ENCODE data around the gene LYST. TPM values are rescaled to one million over a fixed set of nuclear protein-coding genes. Genes with fewer than 3 reads are reported as not detected.

The LYST gene
- total and polyA plus RNA-seq, 10 of the 15 experiments (the other 5 are each of a cell fraction or from before 2014, with no cell fraction given) = 3.3 to 28.1 (median 5.6) TPM

DNA sequence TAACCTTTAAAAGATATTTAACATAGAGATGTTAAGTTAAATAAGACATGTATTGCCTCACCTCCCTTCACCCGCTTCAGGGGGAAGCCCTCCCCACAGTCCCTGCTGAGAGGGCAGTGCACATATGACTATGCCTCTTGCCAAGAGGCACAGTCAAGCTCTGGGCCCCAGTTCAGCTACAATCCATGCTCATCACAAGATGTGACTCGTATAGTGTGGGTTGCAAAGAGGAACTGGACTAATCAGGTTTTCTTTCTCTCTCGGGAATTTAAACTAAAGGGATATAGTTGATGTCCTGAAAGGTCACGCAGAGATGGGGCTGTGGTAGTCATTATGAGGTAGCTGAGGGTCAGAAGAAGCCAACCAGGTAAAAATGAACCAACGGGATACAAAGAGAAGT is 35.6 kb downstream of the LYST start (continued):
- TF ChIP-seq, protein P1, sequence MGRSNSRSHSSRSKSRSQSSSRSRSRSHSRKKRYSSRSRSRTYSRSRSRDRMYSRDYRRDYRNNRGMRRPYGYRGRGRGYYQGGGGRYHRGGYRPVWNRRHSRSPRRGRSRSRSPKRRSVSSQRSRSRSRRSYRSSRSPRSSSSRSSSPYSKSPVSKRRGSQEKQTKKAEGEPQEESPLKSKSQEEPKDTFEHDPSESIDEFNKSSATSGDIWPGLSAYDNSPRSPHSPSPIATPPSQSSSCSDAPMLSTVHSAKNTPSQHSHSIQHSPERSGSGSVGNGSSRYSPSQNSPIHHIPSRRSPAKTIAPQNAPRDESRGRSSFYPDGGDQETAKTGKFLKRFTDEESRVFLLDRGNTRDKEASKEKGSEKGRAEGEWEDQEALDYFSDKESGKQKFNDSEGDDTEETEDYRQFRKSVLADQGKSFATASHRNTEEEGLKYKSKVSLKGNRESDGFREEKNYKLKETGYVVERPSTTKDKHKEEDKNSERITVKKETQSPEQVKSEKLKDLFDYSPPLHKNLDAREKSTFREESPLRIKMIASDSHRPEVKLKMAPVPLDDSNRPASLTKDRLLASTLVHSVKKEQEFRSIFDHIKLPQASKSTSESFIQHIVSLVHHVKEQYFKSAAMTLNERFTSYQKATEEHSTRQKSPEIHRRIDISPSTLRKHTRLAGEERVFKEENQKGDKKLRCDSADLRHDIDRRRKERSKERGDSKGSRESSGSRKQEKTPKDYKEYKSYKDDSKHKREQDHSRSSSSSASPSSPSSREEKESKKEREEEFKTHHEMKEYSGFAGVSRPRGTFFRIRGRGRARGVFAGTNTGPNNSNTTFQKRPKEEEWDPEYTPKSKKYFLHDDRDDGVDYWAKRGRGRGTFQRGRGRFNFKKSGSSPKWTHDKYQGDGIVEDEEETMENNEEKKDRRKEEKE (IDR thresholded peaks at IDR 0.05) = no peak
- no peak for TF ChIP-seq SMARCA5 (IDR thresholded peaks at IDR 0.05)
- TF ChIP-seq EP300 (IDR thresholded peaks at IDR 0.05; ENCODE audit: borderline replicate concordance in 1 of 2, control insufficient read depth in 1 of 2, low read depth in 2 of 2, low read length in 2 of 2) = peak in 1 of 2 experiments; percentile 34; a peak in 1 of 4 replicates
- TF ChIP-seq IKZF1 (conservative IDR thresholded peaks at IDR 0.05) = peak; percentile 68
- TF ChIP-seq, protein P2, sequence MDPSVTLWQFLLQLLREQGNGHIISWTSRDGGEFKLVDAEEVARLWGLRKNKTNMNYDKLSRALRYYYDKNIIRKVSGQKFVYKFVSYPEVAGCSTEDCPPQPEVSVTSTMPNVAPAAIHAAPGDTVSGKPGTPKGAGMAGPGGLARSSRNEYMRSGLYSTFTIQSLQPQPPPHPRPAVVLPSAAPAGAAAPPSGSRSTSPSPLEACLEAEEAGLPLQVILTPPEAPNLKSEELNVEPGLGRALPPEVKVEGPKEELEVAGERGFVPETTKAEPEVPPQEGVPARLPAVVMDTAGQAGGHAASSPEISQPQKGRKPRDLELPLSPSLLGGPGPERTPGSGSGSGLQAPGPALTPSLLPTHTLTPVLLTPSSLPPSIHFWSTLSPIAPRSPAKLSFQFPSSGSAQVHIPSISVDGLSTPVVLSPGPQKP (IDR thresholded peaks at IDR 0.05; ENCODE audit: low read depth, low read length) = no peak
- no peak for TF ChIP-seq CHD4 (IDR thresholded peaks at IDR 0.05)
- no peak for TF ChIP-seq SMC3 (IDR thresholded peaks at IDR 0.05; ENCODE audit: borderline replicate concordance, low read length)
- peak; percentile 61 to 73; a peak in 3 of 4 replicates for TF ChIP-seq IKZF2 (IDR thresholded peaks at IDR 0.05)
- peak; percentile 32; the same call in 1 of the 2 replicates for TF ChIP-seq CREM (IDR thresholded peaks at IDR 0.05; ENCODE audit: low read depth)
- peak; percentile 50 for TF ChIP-seq BCL11A (IDR thresholded peaks at IDR 0.05; ENCODE audit: low read depth, low read length)
- TF ChIP-seq KLF5 (IDR thresholded peaks at IDR 0.05; ENCODE audit: partially characterized antibody) = no peak
- TF ChIP-seq FOXM1 (IDR thresholded peaks at IDR 0.05; ENCODE audit: low read depth, low read length) = no peak
- no peak for TF ChIP-seq TARDBP (IDR thresholded peaks at IDR 0.05; ENCODE audit: borderline replicate concordance)
- TF ChIP-seq ATF7 (IDR thresholded peaks at IDR 0.05; ENCODE audit: low read depth) = 0 out of 2 replicates have a peak, but pooled peaks have one; percentile 41
- no peak for TF ChIP-seq PML (IDR thresholded peaks at IDR 0.05; ENCODE audit: low read length)
- no peak for TF ChIP-seq NR2C2 (IDR thresholded peaks at IDR 0.05; ENCODE audit: borderline replicate concordance, control insufficient read depth, insufficient read length, low read depth)
- TF ChIP-seq, protein P3, sequence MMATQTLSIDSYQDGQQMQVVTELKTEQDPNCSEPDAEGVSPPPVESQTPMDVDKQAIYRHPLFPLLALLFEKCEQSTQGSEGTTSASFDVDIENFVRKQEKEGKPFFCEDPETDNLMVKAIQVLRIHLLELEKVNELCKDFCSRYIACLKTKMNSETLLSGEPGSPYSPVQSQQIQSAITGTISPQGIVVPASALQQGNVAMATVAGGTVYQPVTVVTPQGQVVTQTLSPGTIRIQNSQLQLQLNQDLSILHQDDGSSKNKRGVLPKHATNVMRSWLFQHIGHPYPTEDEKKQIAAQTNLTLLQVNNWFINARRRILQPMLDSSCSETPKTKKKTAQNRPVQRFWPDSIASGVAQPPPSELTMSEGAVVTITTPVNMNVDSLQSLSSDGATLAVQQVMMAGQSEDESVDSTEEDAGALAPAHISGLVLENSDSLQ (IDR thresholded peaks at IDR 0.05) = no peak
- no peak for TF ChIP-seq USF1 (IDR thresholded peaks at IDR 0.05; ENCODE audit: borderline replicate concordance, extremely low read length, insufficient read depth, low read depth, low read length)
- peak; percentile 86; the same call in 1 of the 2 replicates for TF ChIP-seq SPI1 (IDR thresholded peaks at IDR 0.05; ENCODE audit: borderline replicate concordance, insufficient read depth, low read depth, low read length)
- peak; percentile 58 for TF ChIP-seq DPF2 (IDR thresholded peaks at IDR 0.05)
- 0 out of 2 replicates have a peak, but pooled peaks have one; percentile 39 for TF ChIP-seq NBN (IDR thresholded peaks at IDR 0.05)
- TF ChIP-seq NR2F1 (conservative IDR thresholded peaks at IDR 0.05) = peak; percentile 86
- TF ChIP-seq, protein P4, sequence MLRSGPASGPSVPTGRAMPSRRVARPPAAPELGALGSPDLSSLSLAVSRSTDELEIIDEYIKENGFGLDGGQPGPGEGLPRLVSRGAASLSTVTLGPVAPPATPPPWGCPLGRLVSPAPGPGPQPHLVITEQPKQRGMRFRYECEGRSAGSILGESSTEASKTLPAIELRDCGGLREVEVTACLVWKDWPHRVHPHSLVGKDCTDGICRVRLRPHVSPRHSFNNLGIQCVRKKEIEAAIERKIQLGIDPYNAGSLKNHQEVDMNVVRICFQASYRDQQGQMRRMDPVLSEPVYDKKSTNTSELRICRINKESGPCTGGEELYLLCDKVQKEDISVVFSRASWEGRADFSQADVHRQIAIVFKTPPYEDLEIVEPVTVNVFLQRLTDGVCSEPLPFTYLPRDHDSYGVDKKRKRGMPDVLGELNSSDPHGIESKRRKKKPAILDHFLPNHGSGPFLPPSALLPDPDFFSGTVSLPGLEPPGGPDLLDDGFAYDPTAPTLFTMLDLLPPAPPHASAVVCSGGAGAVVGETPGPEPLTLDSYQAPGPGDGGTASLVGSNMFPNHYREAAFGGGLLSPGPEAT (IDR thresholded peaks at IDR 0.05; ENCODE audit: low read depth) = peak; percentile 67; the same call in 1 of the 2 replicates
- peak; percentile 83 for TF ChIP-seq SP1 (IDR thresholded peaks at IDR 0.05; ENCODE audit: low read depth, low read length)
- 0 out of 2 replicates have a peak, but pooled peaks have one; percentile 39 for TF ChIP-seq CBFB (IDR thresholded peaks at IDR 0.05; ENCODE audit: low read depth)
- no peak for TF ChIP-seq SUZ12 (IDR thresholded peaks at IDR 0.05; ENCODE audit: unreplicated experiment)
